ENCODE results near the gene ZCRB1. TPM values are rescaled to one million over a fixed set of nuclear protein-coding genes. Genes with fewer than 3 reads are reported as not detected.

ZCRB1 gene
- polyA plus RNA-seq, 2 of the 4 experiments (the other 2 are of a cell fraction): 62.7 to 93.0 TPM

Small RNA genes within 50 kb of the gene (small RNA-seq; reads per million reads assigned to genes)
- gene MIR7851: 0 to 2.1 (median 0.30) reads per million in 6 experiments
- 0 reads per million in 6 experiments for gene RF00090

Other genes with a start within 250 kb of the ZCRB1 start
- 19.3 and 25.0 TPM in 2 replicates for gene GXYLT1, start 181.2 kb downstream of the ZCRB1 start, polyA plus RNA-seq (2011; rRNA removed)
- 11.2 to 12.9 TPM (median 11.6 TPM) in 3 replicates for gene GXYLT1, start 181.2 kb downstream of the ZCRB1 start, polyA plus RNA-seq (2017; fragmentation: RNase III; extraction: RNeasy Plus Mini Kit Qiagen cat#74134 plus additional on column Dnase treatment)
- gene YAF2, start 87.8 kb downstream of the ZCRB1 start, polyA plus RNA-seq (2011; rRNA removed): 39.7 and 49.2 TPM in 2 replicates
- 18.7 to 21.5 TPM (median 19.7 TPM) in 3 replicates for gene YAF2, start 87.8 kb downstream of the ZCRB1 start, polyA plus RNA-seq (2017; fragmentation: RNase III; extraction: RNeasy Plus Mini Kit Qiagen cat#74134 plus additional on column Dnase treatment)
- 88.8 and 135 TPM in 2 replicates for gene PPHLN1, start 73 bp upstream of the ZCRB1 start, polyA plus RNA-seq (2011; rRNA removed)
- gene PPHLN1, start 73 bp upstream of the ZCRB1 start, polyA plus RNA-seq (2017; fragmentation: RNase III; extraction: RNeasy Plus Mini Kit Qiagen cat#74134 plus additional on column Dnase treatment): 54.8 to 57.3 TPM (median 55.5 TPM) in 3 replicates

Data from A549 (cell line).